Vagina (tissue), 2 donors: Measurements from ENCODE around the gene ECHDC3.

Experiments
- CTCF ChIP-seq, 3 experiments: fragments of 450-650 bp in 2 of 3; fragments of 200-600 bp in 1 of 3; sonication (generic) in 1 of 3; IDR thresholded peaks; one replicate each; pipeline ENCODE4 v1.5.1; 2017 to 2019; ENCODE audit warnings: antibody characterized with exemption in 3 of 3, mild to moderate bottlenecking in 2 of 3, moderate library complexity in 2 of 3
- POLR2A ChIP-seq, 2 donors: fragments of 450-650 bp; IDR thresholded peaks; one replicate each; pipeline ENCODE4 v1.6.1; 2017; ENCODE audit warnings: antibody characterized with exemption in 2 of 2, mild to moderate bottlenecking in 2 of 2, moderate library complexity in 2 of 2

GRCh38 chr10:11757454-11757820, 15.3 kb downstream of the ECHDC3 start:
- TF ChIP-seq CTCF (IDR thresholded peaks at IDR 0.05), result no peak
- no peak for TF ChIP-seq POLR2A (IDR thresholded peaks at IDR 0.05)
